HG03039 (cell line): Measurements from ENCODE around the gene PAPPA2.

Experiments used
- ATAC-seq: cut with Tn5 transposase; IDR thresholded peaks from one replicate; pipeline ENCODE4 v1.9.1; 2021; ENCODE audit warnings: mild to moderate bottlenecking, moderate library complexity; ENCODE audit not compliant: unreplicated experiment

The PAPPA2 gene

GRCh38 chr1:176499671-176500070 lies 36.7 kb downstream of the PAPPA2 start:
- ATAC-seq = no peak

DNA sequence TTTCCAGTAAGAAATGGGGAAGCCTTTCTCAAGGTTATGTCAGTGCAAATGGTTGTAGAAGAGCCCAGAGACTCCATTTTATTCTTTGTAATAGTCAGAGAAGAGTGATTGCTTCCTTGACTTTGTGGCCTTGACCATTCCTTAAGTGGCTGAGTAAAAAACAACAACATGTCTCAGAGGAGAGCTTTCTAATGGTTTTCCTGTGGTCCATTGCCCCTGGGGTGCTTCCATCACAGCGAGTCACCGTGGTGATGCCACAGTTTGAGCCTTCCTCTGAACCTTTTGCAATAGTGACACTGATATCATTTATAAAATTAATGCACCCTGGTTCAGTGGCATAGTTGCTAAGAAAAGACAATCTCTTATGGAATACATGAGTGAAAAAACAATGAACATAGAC lies 38.6 kb downstream of the PAPPA2 start:
- ATAC-seq = no peak

DNA sequence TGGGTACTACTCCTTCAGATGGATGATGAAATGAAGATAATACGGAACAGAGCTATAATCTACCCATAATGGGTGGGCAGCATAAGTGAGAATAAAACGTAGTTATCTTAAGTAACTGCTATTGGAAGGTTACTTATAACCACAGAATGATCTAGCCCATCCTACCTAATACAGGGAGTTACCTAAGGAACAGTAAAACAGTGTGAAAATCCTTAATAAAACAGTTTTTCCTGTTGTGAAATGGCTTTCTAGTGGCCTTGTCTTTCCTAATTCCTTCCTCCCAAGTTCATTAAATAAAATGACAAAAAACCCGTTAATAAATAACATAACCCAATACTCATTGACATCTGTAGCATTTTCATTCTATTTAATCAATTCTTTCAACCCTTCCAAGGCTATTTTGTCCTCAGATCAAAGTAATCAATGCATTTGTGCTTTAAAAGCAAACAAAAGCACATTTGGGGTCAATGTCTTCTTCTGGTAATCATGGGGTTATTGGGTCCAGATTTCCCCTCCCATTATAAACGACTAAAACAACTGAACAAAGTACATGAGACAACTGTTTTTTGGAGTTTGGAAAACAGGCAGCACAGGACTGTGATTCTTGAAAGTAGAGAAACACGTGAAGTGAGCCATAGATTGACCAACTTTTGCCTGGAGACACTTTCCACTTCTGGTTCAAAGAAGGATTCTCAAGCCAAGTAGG lies 42.0 kb downstream of the PAPPA2 start:
- no peak for ATAC-seq

GRCh38 chr1:176512966-176513365 lies 50.0 kb downstream of the PAPPA2 start:
- ATAC-seq = no peak

DNA sequence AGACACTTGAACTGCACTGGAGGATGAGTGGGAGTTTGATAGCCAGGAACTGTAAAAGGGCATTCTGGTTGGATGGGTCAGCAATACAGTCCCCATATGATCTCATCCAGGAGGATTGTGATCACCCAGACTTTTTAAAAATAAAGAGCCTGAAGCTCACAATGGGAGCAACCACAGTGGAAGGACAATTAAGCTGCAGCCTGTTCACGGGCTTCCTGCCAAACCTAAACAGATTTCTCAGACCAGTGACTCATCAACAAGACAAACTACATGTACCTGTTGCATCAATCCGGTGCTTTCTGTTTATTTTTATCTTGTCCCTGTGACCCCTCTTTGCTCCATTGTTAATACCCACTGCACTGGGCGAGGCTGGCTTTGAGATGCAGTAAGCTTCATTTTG lies 52.3 kb downstream of the PAPPA2 start:
- ATAC-seq = no peak

DNA sequence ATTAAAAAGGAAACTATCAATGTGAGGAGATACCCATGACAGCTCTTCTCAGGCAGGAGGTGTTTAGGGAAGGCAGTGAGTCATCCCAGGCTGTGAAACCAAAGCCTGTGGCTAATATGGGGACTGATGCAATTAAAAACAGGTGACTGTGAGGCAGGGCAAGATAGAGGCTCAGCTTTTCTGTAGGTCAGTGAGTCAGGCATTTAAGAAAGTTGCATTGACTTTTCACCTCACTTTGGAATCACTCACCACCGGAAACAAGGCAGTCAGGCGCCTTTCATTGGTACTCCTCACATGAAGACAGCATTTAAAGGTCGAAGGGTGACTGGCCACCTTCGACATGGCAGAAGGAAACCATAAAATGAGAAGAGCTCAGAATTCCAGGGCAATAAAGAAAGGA lies 54.5 kb downstream of the PAPPA2 start:
- peak; percentile 76 for ATAC-seq

DNA sequence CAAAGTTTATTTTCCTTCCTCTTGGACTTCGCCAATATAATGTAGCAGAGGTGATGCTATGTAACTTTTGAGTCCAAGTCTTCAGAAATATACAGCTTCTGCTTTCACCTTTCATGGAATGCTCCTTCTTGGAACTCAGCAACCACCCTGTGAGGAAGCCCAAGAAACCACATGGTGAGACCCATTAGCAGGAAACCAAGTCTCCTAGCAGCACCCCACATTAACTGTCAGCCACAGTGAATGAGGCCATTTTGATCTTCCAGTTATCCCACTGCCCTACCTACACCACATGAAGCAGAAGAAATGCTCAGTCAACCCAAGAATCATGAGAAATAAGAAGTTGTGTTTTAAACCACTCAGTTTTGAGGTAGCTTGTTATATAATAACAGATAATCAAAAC lies 58.2 kb downstream of the PAPPA2 start:
- ATAC-seq = no peak

DNA sequence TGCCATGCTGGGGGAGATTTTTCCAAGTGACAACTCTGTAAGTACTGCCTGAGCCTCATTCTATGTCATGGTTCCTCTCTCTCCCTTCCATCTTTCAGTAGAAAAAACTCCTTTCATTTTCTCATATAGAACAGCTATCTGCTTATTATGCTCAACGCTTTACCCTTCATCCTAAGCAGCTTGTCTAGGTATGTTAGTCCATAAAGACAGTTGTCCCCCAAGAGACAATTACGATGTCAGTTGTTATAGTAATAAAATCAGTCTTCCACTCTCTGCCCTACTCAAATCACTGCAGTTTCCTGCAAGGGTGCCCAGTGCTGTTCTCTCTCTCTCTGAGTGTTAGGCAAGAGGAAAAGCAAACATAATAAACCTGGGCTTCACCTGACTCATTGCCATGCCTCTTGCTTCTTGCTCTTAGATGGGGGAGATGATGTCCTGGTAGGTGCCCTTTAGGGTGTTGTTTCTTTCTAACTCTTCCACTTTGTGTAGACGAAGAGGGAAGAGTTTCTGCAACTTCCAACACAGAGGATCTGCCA lies 59.4 kb downstream of the PAPPA2 start:
- no peak for ATAC-seq

DNA sequence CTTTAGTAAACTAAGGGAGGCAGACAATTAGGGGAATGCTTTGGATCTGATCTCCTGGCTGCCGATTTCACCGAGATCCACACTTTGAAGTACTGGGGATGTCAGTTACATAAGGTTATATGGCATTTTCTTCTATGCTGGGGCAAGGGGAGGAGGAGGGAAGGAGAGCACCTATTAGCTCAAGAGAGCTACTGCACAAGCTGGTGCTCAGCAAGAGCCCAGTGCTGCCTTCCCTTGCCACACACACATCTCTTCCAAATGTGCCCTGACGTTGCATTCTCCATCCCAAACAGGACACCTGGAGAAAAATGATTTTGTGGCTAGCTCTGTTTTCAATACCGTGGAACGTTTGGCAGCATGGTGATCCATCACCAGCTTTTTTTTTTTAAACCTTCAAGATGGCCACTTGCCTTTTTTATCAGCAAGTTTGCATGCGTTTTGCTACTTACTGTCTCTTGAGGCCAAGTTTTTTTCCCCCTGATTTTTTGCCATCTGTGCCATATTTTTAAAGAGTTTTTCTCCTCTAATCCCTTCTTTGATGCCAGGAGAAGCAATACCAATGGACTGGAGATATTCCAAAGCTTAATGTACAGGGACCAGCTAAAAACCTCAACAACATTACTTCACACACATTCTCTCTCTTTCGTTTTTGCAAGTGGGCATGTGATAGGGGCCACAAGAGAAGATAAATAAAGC lies 66.6 kb downstream of the PAPPA2 start:
- no peak for ATAC-seq

- ATAC-seq = no peak
Measured at GRCh38 chr1:176531036-176531435, 68.1 kb downstream of the PAPPA2 start.

GRCh38 chr1:176531921-176532897 lies 69.2 kb downstream of the PAPPA2 start:
- no peak for ATAC-seq

DNA sequence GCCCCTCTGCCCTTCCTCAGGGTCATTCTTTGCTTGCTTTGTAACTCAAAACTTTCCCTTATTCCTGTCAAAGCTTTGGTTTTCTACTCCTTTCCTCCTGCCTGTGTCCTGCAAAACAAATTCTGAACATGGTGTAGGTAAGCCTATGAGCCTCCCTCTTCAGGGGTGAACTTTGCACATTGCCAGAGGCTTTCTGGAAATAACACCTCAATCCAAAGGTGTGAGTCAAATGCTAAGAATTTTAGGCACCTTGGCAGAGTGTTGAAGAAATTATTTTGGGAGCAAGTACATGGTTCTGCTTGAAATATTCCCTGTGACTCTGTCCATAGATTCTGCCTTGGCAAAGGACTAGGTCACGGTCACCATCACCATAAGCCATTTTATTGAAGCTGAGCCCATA lies 70.0 kb downstream of the PAPPA2 start:
- no peak for ATAC-seq

DNA sequence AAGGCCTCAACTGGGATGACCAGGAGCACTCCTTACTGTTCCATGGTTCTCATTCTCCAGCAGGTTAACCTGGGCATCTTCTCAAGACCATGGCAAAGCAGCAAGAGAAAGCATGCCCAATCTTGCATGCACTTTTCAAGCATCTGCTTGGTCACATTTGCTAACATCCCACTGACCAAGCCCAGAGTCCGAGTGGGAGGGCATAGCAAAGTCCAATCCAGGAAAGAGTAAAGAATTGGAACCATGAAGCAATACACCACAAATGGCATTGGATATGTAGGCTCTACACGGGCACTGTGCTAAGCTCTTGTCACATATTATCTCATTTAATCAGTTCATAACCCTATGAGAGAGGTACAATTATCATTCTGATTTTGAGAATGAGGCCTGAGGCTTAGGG lies 73.6 kb downstream of the PAPPA2 start:
- no peak for ATAC-seq

DNA sequence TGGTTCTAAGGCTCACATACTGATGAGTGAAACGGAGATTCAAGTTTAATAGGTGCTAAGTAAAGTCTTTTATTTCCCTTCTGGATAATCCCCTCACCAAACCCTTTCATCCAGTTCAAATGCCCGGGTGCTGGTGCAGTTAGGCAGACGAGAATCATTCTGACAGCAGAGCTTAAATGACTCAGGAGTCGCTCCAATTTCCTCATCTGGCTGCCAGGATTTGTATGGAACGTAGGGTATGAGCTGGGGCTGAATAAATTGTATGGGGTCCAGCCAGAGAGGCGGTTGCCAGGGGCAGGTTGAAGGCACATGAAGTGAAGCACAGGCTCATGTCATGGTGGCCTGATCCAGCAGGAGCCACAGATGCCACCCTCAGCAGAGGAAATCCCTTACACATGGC lies 76.0 kb downstream of the PAPPA2 start:
- no peak for ATAC-seq

- ATAC-seq = no peak
Measured at GRCh38 chr1:176540428-176540827, 77.5 kb downstream of the PAPPA2 start.

DNA sequence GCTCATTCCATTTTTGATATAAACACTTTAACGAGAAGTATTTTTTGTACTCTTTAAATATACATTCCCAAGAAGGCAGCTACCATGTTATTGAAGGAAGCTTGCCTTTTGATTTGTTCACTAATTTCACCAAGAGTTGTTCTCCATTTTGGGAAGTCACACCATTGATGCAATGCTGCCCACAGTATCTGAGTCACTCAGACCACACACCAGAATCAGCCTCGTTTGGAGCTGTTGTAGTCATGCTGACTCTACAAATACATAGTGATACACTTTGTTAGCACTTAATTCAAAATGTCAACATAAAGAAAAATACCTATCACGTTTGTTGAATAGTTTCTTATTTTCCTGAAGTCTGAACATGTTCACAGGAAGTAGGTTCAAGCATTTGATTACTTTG lies 78.7 kb downstream of the PAPPA2 start:
- ATAC-seq = no peak

DNA sequence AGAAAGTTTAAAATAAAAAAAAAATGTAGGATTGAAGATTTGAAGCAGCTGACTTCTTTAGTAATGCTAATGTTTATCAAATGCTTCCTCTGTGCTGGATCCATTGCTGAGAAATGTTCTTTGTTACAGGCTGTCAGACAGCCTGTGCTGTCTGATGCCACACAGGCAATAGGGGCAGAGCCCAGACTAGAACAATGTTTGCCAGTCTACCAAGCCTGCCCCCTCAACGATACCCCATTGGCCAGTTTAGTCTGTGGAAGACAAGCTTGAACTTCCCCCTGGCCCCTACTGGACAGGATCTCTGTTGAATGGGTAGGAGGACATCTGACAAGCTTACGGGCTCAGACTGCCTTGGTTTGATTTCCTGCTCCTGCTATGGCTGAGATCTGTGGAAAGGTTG lies 79.4 kb downstream of the PAPPA2 start:
- ATAC-seq = no peak

DNA sequence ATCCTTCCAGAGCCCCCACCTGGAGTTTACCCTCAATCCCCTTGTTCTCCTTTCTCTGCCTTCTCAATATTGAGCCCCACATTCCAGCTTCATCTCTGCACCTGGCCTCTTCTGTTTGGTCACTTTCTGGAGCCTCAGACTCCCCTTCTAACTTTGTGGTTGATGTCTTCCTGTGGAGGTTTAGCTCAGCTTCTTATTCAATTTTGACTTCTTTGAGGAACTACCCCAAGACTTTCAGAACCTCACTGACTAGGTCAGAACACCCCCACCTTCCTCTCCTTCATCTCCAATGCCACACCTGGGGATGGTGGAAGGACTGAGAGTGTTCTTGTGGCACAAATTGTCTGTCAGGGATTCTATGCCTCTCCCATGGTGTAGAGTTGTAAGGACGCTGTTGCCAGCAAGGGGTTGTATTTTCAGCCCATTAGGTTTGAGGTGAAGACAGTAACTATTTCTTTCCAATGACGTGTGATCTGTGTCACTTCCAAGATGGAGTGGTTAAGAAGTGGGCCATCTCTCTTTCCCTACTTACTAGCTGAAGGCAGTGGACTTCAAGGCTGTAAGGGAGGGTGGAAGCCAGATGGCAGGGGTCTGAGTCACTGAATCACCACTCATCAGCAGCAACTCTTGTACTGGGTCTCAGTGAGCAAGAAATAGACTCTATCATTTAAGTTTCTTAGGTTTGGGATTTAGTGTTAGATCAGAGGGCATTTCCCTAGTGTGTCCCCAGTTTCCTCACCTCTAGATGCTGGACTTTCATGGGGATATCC lies 80.6 kb downstream of the PAPPA2 start:
- no peak for ATAC-seq

- no peak for ATAC-seq
Measured at GRCh38 chr1:176545034-176545639, 82.2 kb downstream of the PAPPA2 start.

DNA sequence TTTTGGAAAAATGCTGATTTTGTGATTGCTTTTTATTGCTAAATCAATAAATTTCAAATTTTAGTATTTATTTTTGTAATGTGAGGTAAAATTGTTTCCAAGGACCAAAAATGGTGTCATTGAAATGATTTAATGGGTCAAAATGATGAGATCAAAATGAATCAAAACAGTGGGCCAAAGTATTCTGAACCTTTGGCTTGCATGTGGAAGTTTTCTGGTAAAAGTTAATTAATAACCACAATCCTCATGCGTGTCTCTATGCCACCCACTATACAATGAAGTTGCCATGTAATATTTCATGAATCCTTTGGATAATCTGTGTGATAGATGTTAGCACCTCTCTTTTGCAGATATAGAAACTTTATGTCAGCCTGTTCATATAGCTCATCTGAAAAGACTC lies 83.8 kb downstream of the PAPPA2 start:
- ATAC-seq = no peak
